ENCODE results near the gene NFIB. TPM values are rescaled to one million over a fixed set of nuclear protein-coding genes. Genes with fewer than 3 reads are reported as not detected.

Gene NFIB
- total and polyA plus RNA-seq, 2 experiments from 2014 or later, result 15.2 to 27.3 TPM

- Histone ChIP-seq H3K27me3 (no peaks in the 10 kb centered on the region), H3K27ac (no peak overlapping the region), H3K9me2 (replicated peaks; ENCODE audit: insufficient read depth) (no peaks in the 10 kb centered on the region), H4K20me1 (ENCODE audit: insufficient read depth, poor library complexity, severe bottlenecking) (peaks cover 68% of the 10 kb centered on the region), H3K79me2 (peaks cover 95% of the 10 kb centered on the region), H3K9me3 (ENCODE audit: low read depth) (no peaks in the 10 kb centered on the region), H3K36me3 (replicated peaks; ENCODE audit: insufficient read depth, low read depth) (no peaks in the 10 kb centered on the region), H2AFZ (no peak overlapping the region), H3K4me3 (no peak overlapping the region), H3K4me1 (ENCODE audit: insufficient read depth) (peaks cover 25% of the 10 kb centered on the region), H3K4me2 (no peak overlapping the region)
- DNase-seq (ENCODE audit: low spot score), result no peak
- TF ChIP-seq EZH2 (IDR thresholded peaks at IDR 0.05; ENCODE audit: borderline replicate concordance), result no peak
- no peak for TF ChIP-seq EZH2phosphoT487 (IDR thresholded peaks at IDR 0.05; ENCODE audit: low read depth, severe bottlenecking, unreplicated experiment)
- no peak for TF ChIP-seq CTCF (IDR thresholded peaks at IDR 0.05; ENCODE audit: poor library complexity)
- 64% methylated on average over 7 of the region's 7 CpGs for WGBS (ENCODE audit: low lambda C conversion rate, missing lambda C conversion rate)
These were observed 15.3 kb downstream of the NFIB start for GRCh38 chr9:14298601-14299022.

- H3K27me3 ChIP-seq, result no peaks in the 10 kb centered on the region
- no peak overlapping the region for H3K4me3 ChIP-seq
- no peaks in the 10 kb centered on the region for H3K36me3 ChIP-seq (replicated peaks; ENCODE audit: insufficient read depth, low read depth)
- 89% methylated on average over 7 of the region's 7 CpGs for WGBS (ENCODE audit: low lambda C conversion rate, missing lambda C conversion rate)
- H2AFZ ChIP-seq, result no peak overlapping the region
- H3K79me2 ChIP-seq, result peaks cover 92% of the 10 kb centered on the region
- no peak for DNase-seq (ENCODE audit: low spot score)
- no peaks in the 10 kb centered on the region for H3K9me3 ChIP-seq (ENCODE audit: low read depth)
- peaks cover 53% of the 10 kb centered on the region for H4K20me1 ChIP-seq (ENCODE audit: insufficient read depth, poor library complexity, severe bottlenecking)
- no peak overlapping the region for H3K4me2 ChIP-seq
- TF ChIP-seq EZH2 (IDR thresholded peaks at IDR 0.05; ENCODE audit: borderline replicate concordance) (no peak), EZH2phosphoT487 (IDR thresholded peaks at IDR 0.05; ENCODE audit: low read depth, severe bottlenecking, unreplicated experiment) (no peak), CTCF (IDR thresholded peaks at IDR 0.05; ENCODE audit: poor library complexity) (no peak)
- peaks cover 16% of the 10 kb centered on the region for H3K4me1 ChIP-seq (ENCODE audit: insufficient read depth)
- H3K27ac ChIP-seq, result no peak overlapping the region
- H3K9me2 ChIP-seq (replicated peaks; ENCODE audit: insufficient read depth), result no peaks in the 10 kb centered on the region
These were observed 17.3 kb downstream of the NFIB start for GRCh38 chr9:14296495-14297113.

GRCh38 chr9:14294659-14295058, 19.3 kb downstream of the NFIB start:
- Histone ChIP-seq H3K79me2 (peaks cover 92% of the 10 kb centered on the region), H3K4me3 (no peak overlapping the region), H3K4me2 (peak overlapping the region; percentile 37), H4K20me1 (ENCODE audit: insufficient read depth, poor library complexity, severe bottlenecking) (peaks cover 49% of the 10 kb centered on the region), H3K9me2 (replicated peaks; ENCODE audit: insufficient read depth) (no peaks in the 10 kb centered on the region), H3K27ac (no peak overlapping the region), H3K4me1 (ENCODE audit: insufficient read depth) (peaks cover 5% of the 10 kb centered on the region), H3K9me3 (ENCODE audit: low read depth) (no peaks in the 10 kb centered on the region), H3K27me3 (no peaks in the 10 kb centered on the region), H3K36me3 (replicated peaks; ENCODE audit: insufficient read depth, low read depth) (no peaks in the 10 kb centered on the region), H2AFZ (no peak overlapping the region)
- WGBS (ENCODE audit: low lambda C conversion rate, missing lambda C conversion rate), result 79% methylated on average over 8 of the region's 8 CpGs
- TF ChIP-seq EZH2 (IDR thresholded peaks at IDR 0.05; ENCODE audit: borderline replicate concordance) (no peak), CTCF (IDR thresholded peaks at IDR 0.05; ENCODE audit: poor library complexity) (no peak), EZH2phosphoT487 (IDR thresholded peaks at IDR 0.05; ENCODE audit: low read depth, severe bottlenecking, unreplicated experiment) (no peak)
- no peak for DNase-seq (ENCODE audit: low spot score)

Measured in hepatocyte (in vitro differentiated cells).